DOHH2 (cell line): Measurements from ENCODE around the gene ATP10A.
"Not testable (repeated sequence)": the region's sequence is repeated elsewhere in the genome, so short reads cannot be mapped to it uniquely, and the experiment has no call there.

Experiments
- H3F3A ChIP-seq: fragments of 200-600 bp; sonication (generic), shearing (Covaris generic); 2 replicates; pipeline ENCODE4 v1.6.0; 2016; ENCODE audit warnings: antibody characterized with exemption, mild to moderate bottlenecking; ENCODE audit not compliant: control insufficient read depth, insufficient read depth
- H3K27ac ChIP-seq: fragments of 200-600 bp; sonication (generic); 2 replicates; pipeline ENCODE4 v1.5.1; 2014; ENCODE audit warnings: low read depth, mild to moderate bottlenecking, low read length, moderate library complexity
- H3K27me3 ChIP-seq: fragments of 200-600 bp; sonication (generic); 2 replicates; pipeline ENCODE4 v1.6.1; 2014; ENCODE audit warnings: mild to moderate bottlenecking, low read length, mixed read lengths; ENCODE audit not compliant: control insufficient read depth
- H3K36me3 ChIP-seq: fragments of 200-600 bp; sonication (generic); 2 replicates; pipeline ENCODE4 v1.6.1; 2014; ENCODE audit warnings: mild to moderate bottlenecking, low read length, moderate library complexity, mixed read lengths; ENCODE audit not compliant: control insufficient read depth
- H3K4me1 ChIP-seq: fragments of 200-600 bp; sonication (generic); 2 replicates; pipeline ENCODE4 v1.6.1; 2014; ENCODE audit warnings: mild to moderate bottlenecking, low read length, mixed read lengths; ENCODE audit not compliant: control insufficient read depth
- H3K4me2 ChIP-seq: fragments of 200-600 bp; sonication (generic); 2 replicates; pipeline ENCODE4 v1.6.0; 2014; ENCODE audit warnings: mild to moderate bottlenecking, low read length, moderate library complexity
- H3K4me3 ChIP-seq: fragments of 200-600 bp; sonication (generic); 2 replicates; pipeline ENCODE4 v1.5.1; 2014; ENCODE audit warnings: mild to moderate bottlenecking, low read length, mixed read lengths
- H3K79me2 ChIP-seq: fragments of 200-600 bp; sonication (generic); 2 replicates; pipeline ENCODE4 v1.6.1; 2014; ENCODE audit warnings: mild to moderate bottlenecking, low read length, mixed read lengths; ENCODE audit not compliant: control insufficient read depth
- H3K9me2 ChIP-seq: fragments of 200-600 bp; sonication (generic); replicated peaks from 2 replicates; pipeline ENCODE4 v1.6.1; 2014; ENCODE audit warnings: mild to moderate bottlenecking, low read length, mixed read lengths; ENCODE audit not compliant: control insufficient read depth
- H3K9me3 ChIP-seq: fragments of 200-600 bp; sonication (generic); 2 replicates; pipeline ENCODE4 v1.6.1; 2014; ENCODE audit warnings: antibody characterized with exemption, low read length, mixed read lengths; ENCODE audit not compliant: control insufficient read depth, insufficient read depth
- H4K20me1 ChIP-seq: fragments of 200-600 bp; sonication (generic); 2 replicates; pipeline ENCODE4 v1.6.0; 2014; ENCODE audit warnings: low read depth, mild to moderate bottlenecking, antibody characterized with exemption, low read length, moderate library complexity; ENCODE audit not compliant: control insufficient read depth, insufficient read depth
- CTCF ChIP-seq: fragments of 200-600 bp; sonication (generic); IDR thresholded peaks from one replicate; pipeline ENCODE4 v1.5.1; 2014; ENCODE audit warnings: antibody characterized with exemption, mild to moderate bottlenecking, low read depth, low read length; ENCODE audit not compliant: poor library complexity, severe bottlenecking
- EZH2phosphoT487 ChIP-seq: fragments of 200-600 bp; sonication (generic); IDR thresholded peaks from 2 replicates; pipeline ENCODE4 v1.6.1; 2017; ENCODE audit warnings: borderline replicate concordance, mild to moderate bottlenecking, antibody characterized with exemption, low read length, moderate library complexity, mixed read lengths

Gene ATP10A

GRCh38 chr15:25763331-25763751 is 99.8 kb downstream of the ATP10A start:
- peaks cover 27% of the 10 kb centered on the region; the same call in 1 of the 2 replicates for H3K9me3 ChIP-seq
- TF ChIP-seq CTCF, result no peak
- TF ChIP-seq EZH2phosphoT487, result no peak
- H3K36me3 ChIP-seq, result no peaks in the 10 kb centered on the region
- no peak overlapping the region for H3K27ac ChIP-seq
- H3K4me1 ChIP-seq, result no peaks in the 10 kb centered on the region
- H3K4me2 ChIP-seq, result no peak overlapping the region
- no peaks in the 10 kb centered on the region for H3K27me3 ChIP-seq
- no peaks in the 10 kb centered on the region for H4K20me1 ChIP-seq
- H3K4me3 ChIP-seq, result no peak overlapping the region
- no peaks in the 10 kb centered on the region for H3K79me2 ChIP-seq
- H3F3A ChIP-seq, result no peaks in the 10 kb centered on the region
- H3K9me2 ChIP-seq, result no peaks in the 10 kb centered on the region

GRCh38 chr15:25761971-25762662 is 101.0 kb downstream of the ATP10A start:
- H3K4me3 ChIP-seq, result no peak overlapping the region
- H3K79me2 ChIP-seq, result no peaks in the 10 kb centered on the region
- H3K27ac ChIP-seq, result no peak overlapping the region
- H4K20me1 ChIP-seq, result no peaks in the 10 kb centered on the region
- no peaks in the 10 kb centered on the region for H3K27me3 ChIP-seq
- peaks cover 23% of the 10 kb centered on the region; the same call in 1 of the 2 replicates for H3K9me3 ChIP-seq
- H3K4me1 ChIP-seq, result no peaks in the 10 kb centered on the region
- TF ChIP-seq EZH2phosphoT487, result no peak
- TF ChIP-seq CTCF, result no peak
- no peaks in the 10 kb centered on the region for H3K36me3 ChIP-seq
- no peaks in the 10 kb centered on the region for H3K9me2 ChIP-seq
- H3K4me2 ChIP-seq, result no peak overlapping the region
- H3F3A ChIP-seq, result no peaks in the 10 kb centered on the region

GRCh38 chr15:25759421-25759820 is 103.7 kb downstream of the ATP10A start:
- no peak overlapping the region for H3K4me2 ChIP-seq
- peaks cover 7% of the 10 kb centered on the region; the same call in 1 of the 2 replicates for H3K9me3 ChIP-seq
- no peaks in the 10 kb centered on the region for H3K9me2 ChIP-seq
- H3K4me3 ChIP-seq, result no peak overlapping the region
- H3K36me3 ChIP-seq, result no peaks in the 10 kb centered on the region
- no peak overlapping the region for H3K27ac ChIP-seq
- H3K79me2 ChIP-seq, result no peaks in the 10 kb centered on the region
- TF ChIP-seq EZH2phosphoT487 (no peak), CTCF (no peak)
- no peaks in the 10 kb centered on the region for H3K4me1 ChIP-seq
- H3F3A ChIP-seq, result no peaks in the 10 kb centered on the region
- H3K27me3 ChIP-seq, result no peaks in the 10 kb centered on the region
- H4K20me1 ChIP-seq, result no peaks in the 10 kb centered on the region

GRCh38 chr15:25758612-25759011 is 104.5 kb downstream of the ATP10A start:
- H3K4me1 ChIP-seq, H3K4me3 ChIP-seq, H3K4me2 ChIP-seq, H3F3A ChIP-seq, H3K9me2 ChIP-seq, H3K79me2 ChIP-seq, H3K27me3 ChIP-seq, H3K9me3 ChIP-seq, H4K20me1 ChIP-seq, H3K36me3 ChIP-seq, H3K27ac ChIP-seq: not testable (repeated sequence)
